GM19463 (cell line): ENCODE results near the gene SLFNL1.
A peak's percentile ranks its signal among the peaks of the same experiment; 100 is the strongest.

Experiments
- ATAC-seq: cut with Tn5 transposase; IDR thresholded peaks from one replicate; pipeline ENCODE4 v1.9.1; 2021; ENCODE audit warnings: mild to moderate bottlenecking, moderate library complexity; ENCODE audit not compliant: unreplicated experiment

Gene SLFNL1

GRCh38 chr1:41020654-41021053 is 871 bp downstream of the SLFNL1 start:
- ATAC-seq, result no peak

- ATAC-seq, result no peak
These were observed 1.4 kb downstream of the SLFNL1 start for GRCh38 chr1:41020109-41020576.

- no peak for ATAC-seq
These were observed 2.2 kb downstream of the SLFNL1 start for GRCh38 chr1:41019353-41019745.

- no peak for ATAC-seq
These were observed 3.5 kb downstream of the SLFNL1 start for GRCh38 chr1:41018018-41018410.

GRCh38 chr1:41017141-41018017 is 4.1 kb downstream of the SLFNL1 start:
- ATAC-seq, result no peak

GRCh38 chr1:41015897-41016470 is 5.5 kb downstream of the SLFNL1 start:
- no peak for ATAC-seq

- no peak for ATAC-seq
These were observed 6.1 kb downstream of the SLFNL1 start for GRCh38 chr1:41015281-41015896.

- no peak for ATAC-seq
These were observed 6.7 kb downstream of the SLFNL1 start for GRCh38 chr1:41014871-41015270.

- no peak for ATAC-seq
These were observed 7.7 kb downstream of the SLFNL1 start for GRCh38 chr1:41013796-41014195.

GRCh38 chr1:41013024-41013423 is 8.5 kb downstream of the SLFNL1 start:
- ATAC-seq, result no peak

GRCh38 chr1:41010345-41010744 is 11.2 kb downstream of the SLFNL1 start:
- no peak for ATAC-seq

- ATAC-seq, result no peak
These were observed 12.1 kb downstream of the SLFNL1 start for GRCh38 chr1:41009466-41009865.

GRCh38 chr1:41006942-41007865 is 14.3 kb downstream of the SLFNL1 start:
- no peak for ATAC-seq

GRCh38 chr1:41005876-41006275 is 15.6 kb downstream of the SLFNL1 start:
- no peak for ATAC-seq

- peak; percentile 99 for ATAC-seq
These were observed 17.8 kb downstream of the SLFNL1 start for GRCh38 chr1:41003640-41004220.

- ATAC-seq, result no peak
These were observed 18.3 kb downstream of the SLFNL1 start for GRCh38 chr1:41003127-41003639.

GRCh38 chr1:40998668-40999067 is 22.9 kb downstream of the SLFNL1 start:
- no peak for ATAC-seq

GRCh38 chr1:40997096-40997495 is 24.4 kb downstream of the SLFNL1 start:
- ATAC-seq, result no peak

- no peak for ATAC-seq
These were observed 32.5 kb downstream of the SLFNL1 start for GRCh38 chr1:40989066-40989465.

GRCh38 chr1:40988280-40988679 is 33.2 kb downstream of the SLFNL1 start:
- no peak for ATAC-seq
